A172 (cell line): ENCODE results near the gene LSP1. TPM values are rescaled to one million over a fixed set of nuclear protein-coding genes. Genes with fewer than 3 reads are reported as not detected.

ENCODE experiments used
- DNase-seq: peaks from one replicate; pipeline ENCODE4 v3.0.0-alpha.2; 2015; ENCODE audit warnings: low spot score
- total RNA-seq: library from RNA; depleted of rRNA; stranded (reverse); fragments of >200 nt; shearing (Covaris generic); gene quantifications from 2 replicates; pipeline ENCODE4 v1.2.3, GENCODE V29; 2014

Gene LSP1
- total RNA-seq, 1 experiment from 2014 or later = 71.7 TPM

GRCh38 chr11:1890856-1891830 is 38.3 kb downstream of the LSP1 start:
- DNase-seq = no peak

- no peak for DNase-seq
These were observed 38.9 kb downstream of the LSP1 start, which contains the start of gene PRR33 for GRCh38 chr11:1891831-1892115. TSS of gene PRR33 (minus strand) at chr11:1891895. CDS start at chr11:1890584, 1,311 bp downstream.

GRCh38 chr11:1892116-1892515 is 39.2 kb downstream of the LSP1 start:
- no peak for DNase-seq

GRCh38 chr11:1892558-1892957 is 39.7 kb downstream of the LSP1 start:
- DNase-seq = no peak

- no peak for DNase-seq
These were observed 40.9 kb downstream of the LSP1 start for GRCh38 chr11:1893581-1894359.

- no peak for DNase-seq
These were observed 41.9 kb downstream of the LSP1 start for GRCh38 chr11:1894759-1895158.

GRCh38 chr11:1896468-1896867 is 43.6 kb downstream of the LSP1 start:
- no peak for DNase-seq

GRCh38 chr11:1896923-1897322 is 44.0 kb downstream of the LSP1 start:
- no peak for DNase-seq

- DNase-seq = no peak
These were observed 46.2 kb downstream of the LSP1 start for GRCh38 chr11:1899090-1899489.

- DNase-seq = no peak
These were observed 46.8 kb downstream of the LSP1 start for GRCh38 chr11:1899686-1900085.

GRCh38 chr11:1906181-1906580 is 53.3 kb downstream of the LSP1 start:
- no peak for DNase-seq

- DNase-seq = no peak
These were observed 53.9 kb downstream of the LSP1 start for GRCh38 chr11:1906611-1907423.

- no peak for DNase-seq
These were observed 55.7 kb downstream of the LSP1 start for GRCh38 chr11:1908618-1909017.

GRCh38 chr11:1909524-1909923 is 56.6 kb downstream of the LSP1 start:
- DNase-seq = no peak

GRCh38 chr11:1912289-1912878 is 59.5 kb downstream of the LSP1 start:
- no peak for DNase-seq

- DNase-seq = no peak
These were observed 60.6 kb downstream of the LSP1 start for GRCh38 chr11:1913271-1914060.

- no peak for DNase-seq
These were observed 62.9 kb downstream of the LSP1 start for GRCh38 chr11:1915795-1916131.

- no peak for DNase-seq
These were observed 63.5 kb downstream of the LSP1 start for GRCh38 chr11:1916132-1916985.

GRCh38 chr11:1916986-1917522 is 64.2 kb downstream of the LSP1 start:
- no peak for DNase-seq
